Gastrocnemius medialis (tissue), 4 donors: ENCODE results near the gene FHIP1B. TPM values are rescaled to one million over a fixed set of nuclear protein-coding genes. Genes with fewer than 3 reads are reported as not detected.

ENCODE experiments used
- ATAC-seq, 2 donors: fragments of 150-250 bp; one replicate each; pipeline ENCODE4 v1.9.1; 2016
- DNase-seq, 2 donors: peaks; one replicate each; pipeline ENCODE4 v3.0.0-alpha.2; 2019
- H3K27ac ChIP-seq, 4 donors: fragments of 200-600 bp; sonication (generic); 1 replicate in 1 of 4; 2 replicates in 3 of 4; pipeline ENCODE4 v1.5.1; 2016 to 2018; ENCODE audit warnings: mild to moderate bottlenecking in 2 of 4, moderate library complexity in 1 of 4
- H3K27me3 ChIP-seq, 3 donors: fragments of 200-600 bp; sonication (generic) in 2 of 3; 1 replicate in 1 of 3; 2 replicates in 2 of 3; pipeline versions ENCODE4 v1.5.1 to v1.6.0; 2016 to 2019; ENCODE audit warnings: mild to moderate bottlenecking in 1 of 3, moderate library complexity in 1 of 3
- H3K36me3 ChIP-seq, 2 donors: fragments of 200-600 bp; sonication (generic) in 1 of 2; one replicate each; pipeline ENCODE4 v1.5.1; 2017 to 2018
- H3K4me1 ChIP-seq, 2 donors: fragments of 200-600 bp; sonication (generic) in 1 of 2; one replicate each; pipeline ENCODE4 v1.5.1; 2016 to 2017; ENCODE audit warnings: mild to moderate bottlenecking in 2 of 2
- H3K4me3 ChIP-seq, 4 donors: fragments of 200-600 bp; sonication (generic) in 3 of 4; 1 replicate in 1 of 4; 2 replicates in 3 of 4; pipeline ENCODE4 v1.5.1; 2016 to 2019; ENCODE audit warnings: mild to moderate bottlenecking in 2 of 4
- H3K9me3 ChIP-seq, 3 donors: fragments of 200-600 bp; sonication (generic) in 2 of 3; 1 replicate in 1 of 3; 2 replicates in 2 of 3; pipeline ENCODE4 v1.5.1; 2016 to 2019
- CTCF ChIP-seq, 5 experiments: fragments of 450-650 bp in 3 of 5; fragments of 200-600 bp in 2 of 5; sonication (generic) in 2 of 5; IDR thresholded peaks in 4 of 5; conservative IDR thresholded peaks in 1 of 5; 1 replicate in 4 of 5; 2 replicates in 1 of 5; pipeline ENCODE4 v1.5.1; 2016 to 2019; ENCODE audit warnings: antibody characterized with exemption in 5 of 5, mild to moderate bottlenecking in 3 of 5, moderate library complexity in 3 of 5
- POLR2A ChIP-seq, 2 donors: fragments of 450-650 bp; IDR thresholded peaks; one replicate each; pipeline ENCODE4 v1.6.1; 2017; ENCODE audit warnings: antibody characterized with exemption in 2 of 2, mild to moderate bottlenecking in 2 of 2, moderate library complexity in 2 of 2
- in situ Hi-C, 4 donors: fragments of 200-750 bp; cut with MboI; loops; one replicate each; pipeline versions ENCODE4 v1.15.0 to v1.8.0; 2017; ENCODE audit warnings: low sequenced_read_pairs in 4 of 4
- intact Hi-C: fragments of 100-400 bp; cut with DNase I; formaldehyde crosslinking; loops from one replicate; pipeline ENCODE4 v1.15.1; 2023; ENCODE audit warnings: low total_unique reads
- total RNA-seq, 4 donors: library from RNA; depleted of rRNA; stranded (reverse); fragments of >200 nt; gene quantifications; one replicate each; pipeline versions ENCODE4 v1.1.0 to v1.2.3, GENCODE V29; 2016

The FHIP1B gene
- total RNA-seq, 4 donors from 2014 or later = 23.9 to 41.7 (median 33.9) TPM

- no peak overlapping the region for H3K27ac ChIP-seq
- H3K27me3 ChIP-seq = no peaks in the 10 kb centered on the region
- no peak for DNase-seq
- H3K4me3 ChIP-seq = no peak overlapping the region
- no peaks in the 10 kb centered on the region for H3K4me1 ChIP-seq
- intact Hi-C loops = no loop called here
- in situ Hi-C loops = no loop called here
- TF ChIP-seq CTCF (IDR thresholded peaks at IDR 0.05 in 4 of 5, conservative IDR thresholded peaks at IDR 0.05 in 1 of 5) (no peak), POLR2A (IDR thresholded peaks at IDR 0.05) (no peak)
- ATAC-seq = no peak
- H3K9me3 ChIP-seq = no peaks in the 10 kb centered on the region
- H3K36me3 ChIP-seq = peaks cover 0 to 81% of the 10 kb centered on the region in 2 donors
Measured at GRCh38 chr11:6217722-6218121, 16.7 kb downstream of the FHIP1B start.

- no peak overlapping the region for H3K27ac ChIP-seq
- H3K4me3 ChIP-seq = no peak overlapping the region
- H3K4me1 ChIP-seq = no peaks in the 10 kb centered on the region
- intact Hi-C loops = no loop called here
- in situ Hi-C loops = no loop called here
- H3K9me3 ChIP-seq = no peaks in the 10 kb centered on the region
- no peaks in the 10 kb centered on the region for H3K27me3 ChIP-seq
- peaks cover 0 to 76% of the 10 kb centered on the region in 2 donors for H3K36me3 ChIP-seq
- DNase-seq (no peak), ATAC-seq (no peak)
- TF ChIP-seq CTCF (IDR thresholded peaks at IDR 0.05 in 4 of 5, conservative IDR thresholded peaks at IDR 0.05 in 1 of 5) (no peak), POLR2A (IDR thresholded peaks at IDR 0.05) (no peak)
Measured at GRCh38 chr11:6216501-6216900, 17.9 kb downstream of the FHIP1B start.

GRCh38 chr11:6214530-6214929 is 19.9 kb downstream of the FHIP1B start:
- Histone ChIP-seq H3K4me1 (no peaks in the 10 kb centered on the region), H3K27me3 (no peaks in the 10 kb centered on the region), H3K4me3 (no peak overlapping the region), H3K36me3 (peaks cover 0 to 75% of the 10 kb centered on the region in 2 donors), H3K9me3 (no peaks in the 10 kb centered on the region), H3K27ac (no peak overlapping the region)
- TF ChIP-seq CTCF (IDR thresholded peaks at IDR 0.05 in 4 of 5, conservative IDR thresholded peaks at IDR 0.05 in 1 of 5) (no peak), POLR2A (IDR thresholded peaks at IDR 0.05) (no peak)
- in situ Hi-C loops = no loop called here
- intact Hi-C loops = no loop called here
- ATAC-seq (no peak), DNase-seq (no peak)

GRCh38 chr11:6210274-6210955 is 24.0 kb downstream of the FHIP1B start:
- no peaks in the 10 kb centered on the region for H3K27me3 ChIP-seq
- in situ Hi-C loops (no loop called here), intact Hi-C loops (no loop called here)
- H3K4me3 ChIP-seq = no peak overlapping the region
- DNase-seq = no peak
- peaks cover 0 to 44% of the 10 kb centered on the region in 2 donors for H3K36me3 ChIP-seq
- H3K9me3 ChIP-seq = no peaks in the 10 kb centered on the region
- no peak for ATAC-seq
- H3K4me1 ChIP-seq = no peaks in the 10 kb centered on the region
- H3K27ac ChIP-seq = no peak overlapping the region
- TF ChIP-seq CTCF (IDR thresholded peaks at IDR 0.05 in 4 of 5, conservative IDR thresholded peaks at IDR 0.05 in 1 of 5) = no peak
- TF ChIP-seq POLR2A (IDR thresholded peaks at IDR 0.05) = no peak

GRCh38 chr11:6209801-6210200 is 24.6 kb downstream of the FHIP1B start:
- Histone ChIP-seq H3K27me3 (no peaks in the 10 kb centered on the region), H3K4me1 (no peaks in the 10 kb centered on the region), H3K4me3 (no peak overlapping the region), H3K36me3 (peaks cover 0 to 38% of the 10 kb centered on the region in 2 donors), H3K27ac (no peak overlapping the region), H3K9me3 (no peaks in the 10 kb centered on the region)
- intact Hi-C loops (no loop called here), in situ Hi-C loops (no loop called here)
- no peak for ATAC-seq
- no peak for TF ChIP-seq POLR2A (IDR thresholded peaks at IDR 0.05)
- TF ChIP-seq CTCF (IDR thresholded peaks at IDR 0.05 in 4 of 5, conservative IDR thresholded peaks at IDR 0.05 in 1 of 5) = no peak
- no peak for DNase-seq
